ENCODE measurements around the gene SFMBT2. TPM values are rescaled to one million over a fixed set of nuclear protein-coding genes. Genes with fewer than 3 reads are reported as not detected.

SFMBT2 gene
- total RNA-seq = 1 to 10 TPM in 3 of 4 donors, under 1 TPM in 1; 0.60 to 8.6 (median 2.5) TPM

GRCh38 chr10:7410862-7411670 lies at the start of gene SFMBT2:
Gene SFMBT2 (minus strand): TSS chr10:7411034. CDS start chr10:7381898, 29,136 bp downstream.
- H3K9me3 ChIP-seq = no peaks in the 10 kb centered on the region
- peaks cover 76% of the 10 kb centered on the region for H3K27me3 ChIP-seq
- in situ Hi-C loops (cut with MboI; ENCODE audit: low pct_ligation_motif_present in 1 of 4, low pct_unique_long_range_greater_than_20kb in 1 of 4, low sequenced_read_pairs in 3 of 4) = loop anchor here (10.0 to 25.0 kb wide), 7 partner anchors 146 to 749 kb away; no protein-coding TSS in a partner anchor
- DNase-seq = peak; percentile 59
- intact Hi-C loops (cut with DNase I; ENCODE audit: low total_unique reads) = loop anchor here (5.0 to 10.0 kb wide), 2 partner anchors 154 to 486 kb away; no protein-coding TSS in a partner anchor
- peaks cover 5 to 38% (median 28%) of the 10 kb centered on the region in 4 donors for H3K4me1 ChIP-seq
- WGBS, 2 donors (ENCODE audit: low coverage in 1 of 2) = 1% methylated on average over 66 of the region's 66 CpGs; no CpG with 5 or more reads in 1 of the 2 donors
- peak within 1 kb of the TSS; percentile 73 to 79 (median 74) for H3K27ac ChIP-seq
- peak in 1 of 5 experiments; percentile 6 for TF ChIP-seq CTCF (IDR thresholded peaks at IDR 0.05)
- TF ChIP-seq EP300 (IDR thresholded peaks at IDR 0.05; ENCODE audit: low read depth) = no peak
- peak in 2 of 3 donors; percentile 16 to 19 for TF ChIP-seq POLR2AphosphoS5 (IDR thresholded peaks at IDR 0.05)
- no peak for TF ChIP-seq POLR2A (IDR thresholded peaks at IDR 0.05)
- no peaks in the 10 kb centered on the region for H3K36me3 ChIP-seq
- peak within 1 kb of the TSS; percentile 21 to 66 (median 56) for H3K4me3 ChIP-seq

GRCh38 chr10:7460006-7460405 lies 49.2 kb upstream of the SFMBT2 start:
- H3K4me1 ChIP-seq = no peaks in the 10 kb centered on the region
- no peaks in the 10 kb centered on the region for H3K36me3 ChIP-seq
- no peaks in the 10 kb centered on the region for H3K9me3 ChIP-seq
- TF ChIP-seq POLR2AphosphoS5 (IDR thresholded peaks at IDR 0.05) (no peak), CTCF (IDR thresholded peaks at IDR 0.05) (no peak), EP300 (IDR thresholded peaks at IDR 0.05; ENCODE audit: low read depth) (no peak), POLR2A (IDR thresholded peaks at IDR 0.05) (no peak)
- H3K27ac ChIP-seq = no peak overlapping the region
- WGBS, 2 donors (ENCODE audit: low coverage in 1 of 2) = 96 to 100% methylated on average over 4 to 6 of the region's 6 CpGs
- no peaks in the 10 kb centered on the region for H3K27me3 ChIP-seq
- H3K4me3 ChIP-seq = no peak overlapping the region
- in situ Hi-C loops (cut with MboI; ENCODE audit: low pct_ligation_motif_present in 1 of 4, low pct_unique_long_range_greater_than_20kb in 1 of 4, low sequenced_read_pairs in 3 of 4) = no loop called here
- intact Hi-C loops (cut with DNase I; ENCODE audit: low total_unique reads) = no loop called here
- no peak for DNase-seq

- no peaks in the 10 kb centered on the region for H3K36me3 ChIP-seq
- no peaks in the 10 kb centered on the region for H3K27me3 ChIP-seq
- in situ Hi-C loops (cut with MboI; ENCODE audit: low pct_ligation_motif_present in 1 of 4, low pct_unique_long_range_greater_than_20kb in 1 of 4, low sequenced_read_pairs in 3 of 4) = no loop called here
Measured at GRCh38 chr10:7458556-7458955, 47.7 kb upstream of the SFMBT2 start.

More at GRCh38 chr10:7458556-7458955, 47.7 kb upstream of the SFMBT2 start:
- Histone ChIP-seq H3K4me3 (no peak overlapping the region), H3K4me1 (no peaks in the 10 kb centered on the region), H3K27ac (no peak overlapping the region), H3K9me3 (no peaks in the 10 kb centered on the region)
- DNase-seq = no peak
- WGBS, 2 donors (ENCODE audit: low coverage in 1 of 2) = 63 to 76% methylated on average over 1 to 2 of the region's 2 CpGs
- TF ChIP-seq EP300 (IDR thresholded peaks at IDR 0.05; ENCODE audit: low read depth) = no peak
- no peak for TF ChIP-seq POLR2A (IDR thresholded peaks at IDR 0.05)
- no peak for TF ChIP-seq POLR2AphosphoS5 (IDR thresholded peaks at IDR 0.05)
- TF ChIP-seq CTCF (IDR thresholded peaks at IDR 0.05) = no peak
- intact Hi-C loops (cut with DNase I; ENCODE audit: low total_unique reads) = no loop called here
